B cell (primary cell): Measurements from ENCODE around the gene MMP24. TPM values are rescaled to one million over a fixed set of nuclear protein-coding genes. Genes with fewer than 3 reads are reported as not detected.
"Not testable (repeated sequence)": the region's sequence is repeated elsewhere in the genome, so short reads cannot be mapped to it uniquely, and the experiment has no call there.

Experiments used
- ATAC-seq: fragments of 200-7000 bp; cut with Tn5 transposase; one replicate; pipeline ENCODE4 v1.10.0; 2021; ENCODE audit warnings: low read depth, mild to moderate bottlenecking, moderate number of reproducible peaks, moderate library complexity
- CTCF ChIA-PET: fragments of 350-600 bp; sonication (Branson Sonifier 250); formaldehyde crosslinking; loops from one replicate; lab custom pipeline; 2021; ENCODE audit warnings: antibody characterized with exemption, inconsistent platforms; lab: Charles Lee
- POLR2A ChIA-PET: fragments of 350-600 bp; sonication (Branson Sonifier 250); formaldehyde crosslinking; loops from one replicate; lab custom pipeline; 2021; ENCODE audit warnings: antibody characterized with exemption; lab: Charles Lee
- DNase-seq: peaks from one replicate; pipeline ENCODE4 v3.0.0; 2013
- H2AFZ ChIP-seq: 2 replicates; pipeline ENCODE4 v1.6.1; 2012; ENCODE audit warnings: mild to moderate bottlenecking, low read depth, low read length; ENCODE audit not compliant: insufficient read depth, poor library complexity, severe bottlenecking
- H3K27ac ChIP-seq, 2 donors: 1 replicate in 1 of 2; 2 replicates in 1 of 2; pipeline ENCODE4 v1.5.1; 2012 to 2013; ENCODE audit warnings: low read length in 2 of 2, mild to moderate bottlenecking in 2 of 2, moderate library complexity in 1 of 2
- H3K27me3 ChIP-seq, 4 experiments: fragments of 200-600 bp in 1 of 4; sonication (generic) in 1 of 4; replicated peaks in 1 of 4; 1 replicate in 2 of 4; 2 replicates in 2 of 4; pipeline versions ENCODE4 v1.6.1 to v1.7.0; 2013 to 2016; ENCODE audit warnings: low read length in 3 of 4, mild to moderate bottlenecking in 2 of 4, mixed read lengths in 1 of 4, moderate library complexity in 1 of 4; ENCODE audit not compliant: insufficient read depth in 4 of 4, control insufficient read depth in 3 of 4; ENCODE audit errors: control extremely low read depth in 1 of 4
- H3K36me3 ChIP-seq, 2 experiments: replicated peaks in 1 of 2; 1 replicate in 1 of 2; 2 replicates in 1 of 2; pipeline versions ENCODE4 v1.6.1 to v1.7.1; 2013; ENCODE audit warnings: low read length in 1 of 2; ENCODE audit not compliant: insufficient read depth in 2 of 2, control insufficient read depth in 1 of 2; ENCODE audit errors: control extremely low read depth in 1 of 2, extremely low read depth in 1 of 2
- H3K4me1 ChIP-seq, 2 donors: fragments of 200-600 bp in 1 of 2; sonication (generic) in 1 of 2; 1 replicate in 1 of 2; 2 replicates in 1 of 2; pipeline versions ENCODE4 v1.5.1 to v1.6.1; 2013 to 2017; ENCODE audit warnings: low read length in 2 of 2; ENCODE audit not compliant: control insufficient read depth in 2 of 2, insufficient read depth in 2 of 2
- H3K4me2 ChIP-seq: replicated peaks from 2 replicates; pipeline ENCODE3; 2012; ENCODE audit warnings: mild to moderate bottlenecking, low read depth, low read length; ENCODE audit not compliant: poor library complexity, severe bottlenecking
- H3K4me3 ChIP-seq, 5 experiments: fragments of 200-600 bp in 1 of 5; sonication (generic) in 1 of 5; 1 replicate in 3 of 5; 2 replicates in 2 of 5; pipeline versions ENCODE4 v1.5.1 to v1.7.0; 2011 to 2016; ENCODE audit warnings: low read length in 4 of 5, mild to moderate bottlenecking in 4 of 5, low read depth in 2 of 5, control low read depth in 1 of 5, moderate library complexity in 1 of 5; ENCODE audit not compliant: insufficient read depth in 1 of 5; ENCODE audit errors: control extremely low read depth in 1 of 5, extremely low read depth in 1 of 5
- H3K79me2 ChIP-seq: fragments of 200-600 bp; sonication (generic); one replicate; pipeline ENCODE4 v1.6.0; 2016; ENCODE audit warnings: low read length; ENCODE audit not compliant: control insufficient read depth, insufficient read depth
- H3K9ac ChIP-seq: fragments of 200-600 bp; sonication (generic); 2 replicates; pipeline ENCODE4 v1.6.1; 2017; ENCODE audit warnings: mild to moderate bottlenecking, low read length, moderate library complexity
- H3K9me3 ChIP-seq, 3 donors: one replicate each; pipeline versions ENCODE4 v1.6.1 to v1.7.1; 2013; ENCODE audit warnings: low read length in 2 of 3; ENCODE audit not compliant: control insufficient read depth in 2 of 3, insufficient read depth in 1 of 3; ENCODE audit errors: control extremely low read depth in 1 of 3
- H4K20me1 ChIP-seq: 2 replicates; pipeline ENCODE4 v1.6.0; 2012; ENCODE audit warnings: mild to moderate bottlenecking, low read length; ENCODE audit not compliant: insufficient read depth, control insufficient read depth, poor library complexity, severe bottlenecking
- H3K27ac Mint-ChIP-seq: one replicate; pipeline ENCODE4 v1.8.0; 2021; ENCODE audit warnings: mixed read lengths
- H3K27me3 Mint-ChIP-seq: one replicate; pipeline ENCODE4 v1.8.0; 2021; ENCODE audit warnings: mixed read lengths
- H3K4me1 Mint-ChIP-seq: one replicate; pipeline ENCODE4 v1.8.0; 2021; ENCODE audit warnings: mixed read lengths
- H3K4me3 Mint-ChIP-seq: one replicate; pipeline ENCODE4 v1.8.0; 2021; ENCODE audit warnings: mixed read lengths
- H3K9me3 Mint-ChIP-seq: one replicate; pipeline ENCODE4 v1.8.0; 2022; ENCODE audit warnings: mixed read lengths; ENCODE audit not compliant: insufficient read depth
- CTCF ChIP-seq: fragments of 200-600 bp; IDR thresholded peaks from one replicate; pipeline ENCODE4 v1.8.0; 2022; ENCODE audit warnings: antibody characterized with exemption, mild to moderate bottlenecking
- EZH2 ChIP-seq: IDR thresholded peaks from 2 replicates; pipeline ENCODE4 v1.6.1; 2012; ENCODE audit warnings: borderline replicate concordance, low read depth, mild to moderate bottlenecking, moderate library complexity, low read length; ENCODE audit not compliant: insufficient read depth, poor library complexity, severe bottlenecking
- WGBS: methylation state at CpG from one replicate; pipeline ENCODE4 v1.1.5; 2013; ENCODE audit warnings: missing lambda C conversion rate; ENCODE audit not compliant: insufficient coverage; 5-methylcytosine and 5-hydroxymethylcytosine counted together
- intact Hi-C: fragments of 100-400 bp; cut with micrococcal nuclease; formaldehyde crosslinking; loops from one replicate; pipeline ENCODE4 v1.10.0; 2022
- polyA plus RNA-seq: library from polyadenylated mRNA; depleted of rRNA; stranded (reverse); fragments of >200 nt; gene quantifications from 2 replicates; pipeline ENCODE4 v1.2.3, GENCODE V29; 2012
- total RNA-seq, 2 donors: library from RNA; stranded (reverse); fragments of 120-200 nt in 1 of 2; gene quantifications; 1 replicate in 1 of 2; 2 replicates in 1 of 2; pipeline versions ENCODE4 v1.2.3 to v1.2.4, GENCODE V29; 2013 to 2022

MMP24 gene
- total and polyA plus RNA-seq, 2 donors (not counting 1 experiment from before 2014, with no cell fraction given), result not detected

DNA sequence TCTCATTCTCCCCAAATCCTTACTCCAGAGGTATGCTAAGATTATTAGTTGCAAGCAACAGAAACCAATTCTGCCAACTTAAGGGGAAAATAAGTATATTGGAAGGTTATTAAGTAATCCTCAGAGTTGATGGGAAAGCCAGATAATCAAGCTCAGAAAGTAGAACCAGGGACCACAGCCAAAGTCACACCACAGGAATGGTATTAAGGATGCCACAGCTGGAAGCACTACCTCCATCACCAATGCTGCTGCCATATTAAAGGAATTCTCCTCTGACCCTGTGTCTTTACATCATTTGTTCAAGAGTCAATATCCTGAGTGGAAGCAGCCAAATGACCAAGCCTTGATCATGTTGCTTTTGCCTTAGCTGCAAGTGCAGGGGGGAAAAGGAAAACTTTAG lies 44.8 kb upstream of the MMP24 start:
- H3K27me3 Mint-ChIP-seq, result peaks cover 5% of the 10 kb centered on the region
- ChIA-PET POLR2A (interaction anchor here (1.0 kb wide), 1 partner anchor 16 kb away, joined by 5 read pairs; no protein-coding TSS in a partner anchor), CTCF (no interaction called here)
- Histone ChIP-seq H3K9me3 (no peaks in the 10 kb centered on the region), H3K79me2 (no peaks in the 10 kb centered on the region), H3K9ac (no peak overlapping the region), H2AFZ (no peak overlapping the region), H3K36me3 (no peaks in the 10 kb centered on the region), H3K27me3 (no peaks in the 10 kb centered on the region), H3K4me3 (no peak overlapping the region), H3K4me1 (no peaks in the 10 kb centered on the region), H3K4me2 (no peak overlapping the region), H3K27ac (no peak overlapping the region), H4K20me1 (no peaks in the 10 kb centered on the region)
- DNase-seq (no peak), ATAC-seq (no peak)
- no peak overlapping the region for H3K27ac Mint-ChIP-seq
- intact Hi-C loops, result no loop called here
- H3K4me3 Mint-ChIP-seq, result no peak overlapping the region
- TF ChIP-seq CTCF (no peak), EZH2 (no peak)
- H3K4me1 Mint-ChIP-seq, result no peaks in the 10 kb centered on the region
- H3K9me3 Mint-ChIP-seq, result no peaks in the 10 kb centered on the region

GRCh38 chr20:35186691-35187289 lies 39.7 kb upstream of the MMP24 start:
- H3K9me3 ChIP-seq, intact Hi-C loops, H3K36me3 ChIP-seq, H4K20me1 ChIP-seq, H3K9me3 Mint-ChIP-seq, H3K27me3 ChIP-seq, H3K27ac Mint-ChIP-seq, H2AFZ ChIP-seq, H3K4me3 Mint-ChIP-seq, H3K27ac ChIP-seq, H3K4me2 ChIP-seq, H3K4me1 ChIP-seq, DNase-seq, H3K9ac ChIP-seq, ATAC-seq, H3K4me3 ChIP-seq, H3K4me1 Mint-ChIP-seq, H3K27me3 Mint-ChIP-seq, H3K79me2 ChIP-seq: not testable (repeated sequence)
- ChIA-PET CTCF (interaction anchor here (0.6 kb wide), 1 partner anchor 11 kb away, joined by 3 read pairs; no protein-coding TSS in a partner anchor), POLR2A (interaction anchor here (0.8 kb wide), 1 partner anchor 49 kb away, joined by 6 read pairs; no protein-coding TSS in a partner anchor)
- WGBS, result 83% methylated on average over 6 of the region's 10 CpGs
